HG03097 (cell line): ENCODE data around the gene SVOP.
"Not testable (repeated sequence)": the region's sequence is repeated elsewhere in the genome, so short reads cannot be mapped to it uniquely, and the experiment has no call there.

Experiments used
- ATAC-seq: cut with Tn5 transposase; IDR thresholded peaks from one replicate; pipeline ENCODE4 v1.9.1; 2021; ENCODE audit not compliant: unreplicated experiment, low FRiP score

The SVOP gene

GRCh38 chr12:108859141-108859922 lies 161.5 kb downstream of the SVOP start:
- ATAC-seq: not testable (repeated sequence)

GRCh38 chr12:108858311-108859074 lies 162.4 kb downstream of the SVOP start:
- no peak for ATAC-seq
